SK-N-MC (cell line): ENCODE measurements around the gene SYS1.

ENCODE experiments used
- DNase-seq: peaks from one replicate; pipeline ENCODE4 v3.0.0-alpha.2; 2011; ENCODE audit warnings: low read depth, low spot score
- H3K27ac ChIP-seq: fragments of 200-600 bp; sonication (generic); 2 replicates; pipeline ENCODE4 v1.5.1; 2016; ENCODE audit warnings: mixed run types
- H3K36me3 ChIP-seq: fragments of 200-600 bp; sonication (generic); 2 replicates; pipeline ENCODE4 v1.6.1; 2017; ENCODE audit warnings: antibody characterized with exemption, low read length, mixed read lengths; ENCODE audit not compliant: insufficient read depth
- H3K4me3 ChIP-seq: fragments of 200-600 bp; sonication (generic); 2 replicates; pipeline ENCODE4 v1.5.1; 2016
- H3K9ac ChIP-seq: fragments of 200-600 bp; sonication (generic); 2 replicates; pipeline ENCODE4 v1.8.0; 2017; ENCODE audit warnings: mixed run types, mixed read lengths; ENCODE audit not compliant: insufficient read length
- H3K9me3 ChIP-seq: fragments of 200-600 bp; sonication (generic); 2 replicates; pipeline ENCODE4 v1.6.1; 2017; ENCODE audit warnings: low read depth, mild to moderate bottlenecking, antibody characterized with exemption, low read length, moderate library complexity, mixed read lengths
- EZH2 ChIP-seq: fragments of 200-600 bp; sonication (generic); IDR thresholded peaks from one replicate; pipeline ENCODE4 v1.6.1; 2017; ENCODE audit warnings: antibody characterized with exemption
- FOXP2 ChIP-seq: optimal IDR thresholded peaks from 2 replicates; pipeline ENCODE3; 2011; ENCODE audit warnings: mild to moderate bottlenecking, moderate library complexity; ENCODE audit not compliant: insufficient read depth; ENCODE audit errors: extremely low read length, control extremely low read depth
- POLR2AphosphoS5 ChIP-seq: IDR thresholded peaks from 2 replicates; pipeline ENCODE4 v1.6.1; 2012; ENCODE audit warnings: mild to moderate bottlenecking, low read depth, low read length, borderline replicate concordance

The SYS1 gene

DNA sequence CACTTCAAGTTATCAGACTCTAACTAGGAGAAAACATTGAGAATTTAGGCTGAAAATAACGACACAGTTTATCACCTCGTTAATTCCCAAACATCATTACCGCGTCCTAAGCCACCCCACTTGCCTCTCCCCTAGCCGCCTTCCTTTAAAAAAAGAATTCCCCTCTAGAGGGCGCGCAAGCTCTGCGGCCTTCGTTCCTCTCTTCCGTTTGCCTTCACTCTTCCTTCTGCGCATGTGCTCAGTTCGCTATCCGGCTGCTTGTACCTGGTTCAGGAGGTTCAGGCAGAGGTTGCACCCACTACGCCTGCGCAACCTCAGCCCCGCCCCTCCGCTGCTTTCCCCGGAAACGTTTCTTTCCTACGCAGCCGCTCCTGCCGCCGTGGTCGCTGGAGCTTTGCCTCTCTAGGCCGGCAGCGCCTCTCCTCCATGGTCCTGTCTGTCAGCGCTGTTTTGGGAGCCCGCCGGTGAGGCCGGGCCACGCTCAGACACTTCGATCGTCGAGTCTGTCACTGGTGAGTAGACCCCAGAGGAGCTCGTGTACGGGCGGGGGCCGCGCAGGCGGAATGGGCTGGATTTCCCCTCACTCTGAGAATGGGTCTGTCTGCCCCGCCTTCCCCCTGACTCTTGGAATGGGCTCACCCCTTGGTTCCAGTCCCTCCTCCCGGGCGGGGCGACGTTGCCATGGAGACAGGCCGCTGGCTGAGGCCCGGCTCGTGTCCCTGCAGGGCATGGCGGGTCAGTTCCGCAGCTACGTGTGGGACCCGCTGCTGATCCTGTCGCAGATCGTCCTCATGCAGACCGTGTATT lies at the start of gene SYS1:
SYS1 (plus strand) TSS at position 353 of the 807 bp plus-strand sequence; CDS start at position 729, 376 bp downstream.
- peak within 1 kb of the TSS; percentile 93 for H3K9ac ChIP-seq
- H3K9me3 ChIP-seq: no peaks in the 10 kb centered on the region
- peak; percentile 96 for DNase-seq
- H3K4me3 ChIP-seq: peak within 1 kb of the TSS; percentile 100
- TF ChIP-seq POLR2AphosphoS5 (peak; percentile 94; the same call in 1 of the 2 replicates), EZH2 (no peak)
- H3K36me3 ChIP-seq: peaks cover 13% of the 10 kb centered on the region; the same call in 1 of the 2 replicates
- H3K27ac ChIP-seq: peak within 1 kb of the TSS; percentile 90

DNA sequence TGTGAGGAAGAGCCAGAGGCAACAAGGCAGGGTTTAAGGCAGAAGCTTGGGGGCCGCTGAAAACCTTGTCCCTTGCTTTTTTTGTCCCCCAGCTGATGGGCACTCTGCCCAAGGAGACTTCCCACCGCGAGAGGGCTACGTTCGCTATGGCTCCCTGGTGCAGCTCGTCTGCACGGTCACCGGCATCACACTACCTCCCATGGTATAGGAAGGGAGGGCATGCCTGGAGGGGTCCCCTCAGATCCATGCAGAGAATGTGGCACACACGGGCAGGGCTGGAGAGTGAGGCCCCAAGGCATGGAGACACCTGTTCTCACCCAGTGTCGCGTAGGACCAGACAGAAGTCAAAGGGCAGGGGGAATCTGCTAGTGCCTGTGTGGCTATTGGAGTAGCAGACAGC lies 49.0 kb upstream of the SYS1 start:
- Histone ChIP-seq H3K9me3 (no peaks in the 10 kb centered on the region), H3K4me3 (no peak overlapping the region), H3K27ac (no peak overlapping the region), H3K9ac (no peak overlapping the region), H3K36me3 (no peaks in the 10 kb centered on the region)
- TF ChIP-seq EZH2 (no peak), POLR2AphosphoS5 (no peak), FOXP2 (no peak)
- no peak for DNase-seq

- no peak for TF ChIP-seq POLR2AphosphoS5
- no peak for TF ChIP-seq FOXP2
- TF ChIP-seq EZH2: no peak
- no peaks in the 10 kb centered on the region for H3K9me3 ChIP-seq
- no peaks in the 10 kb centered on the region for H3K36me3 ChIP-seq
- H3K27ac ChIP-seq: no peak overlapping the region
- no peak overlapping the region for H3K9ac ChIP-seq
- no peak for DNase-seq
- H3K4me3 ChIP-seq: no peak overlapping the region
Measured at GRCh38 chr20:45315672-45316071, 47.3 kb upstream of the SYS1 start.

GRCh38 chr20:45316150-45317080 lies 46.5 kb upstream of the SYS1 start:
- no peak for DNase-seq
- TF ChIP-seq POLR2AphosphoS5: no peak
- no peak for TF ChIP-seq FOXP2
- TF ChIP-seq EZH2: no peak
- H3K4me3 ChIP-seq: no peak overlapping the region

DNA sequence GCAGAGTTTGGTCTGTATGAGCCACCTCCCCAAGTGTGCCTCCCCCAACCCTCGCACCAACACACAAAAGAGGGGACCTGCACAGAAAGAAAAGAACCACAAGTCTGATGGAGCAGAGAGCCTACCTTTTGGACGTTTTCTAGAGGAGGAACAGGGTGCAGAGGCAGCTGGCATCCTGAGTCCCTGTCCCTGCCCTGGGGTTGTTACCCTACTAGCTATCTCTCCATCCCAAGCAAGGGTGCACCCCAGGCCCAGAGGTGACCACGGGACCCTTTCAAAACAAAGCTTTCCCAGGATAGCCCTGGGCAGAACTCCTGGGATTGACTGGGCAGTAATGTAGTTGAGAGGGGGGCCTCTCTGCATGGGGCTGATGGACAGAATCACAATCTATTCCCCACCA lies 45.1 kb upstream of the SYS1 start:
- TF ChIP-seq FOXP2 (no peak), EZH2 (no peak), POLR2AphosphoS5 (no peak)

More at GRCh38 chr20:45316150-45317080, 46.5 kb upstream of the SYS1 start:
- H3K9me3 ChIP-seq: no peaks in the 10 kb centered on the region
- no peak overlapping the region for H3K27ac ChIP-seq
- no peak overlapping the region for H3K9ac ChIP-seq
- H3K36me3 ChIP-seq: no peaks in the 10 kb centered on the region

GRCh38 chr20:45318386-45318939 lies 44.5 kb upstream of the SYS1 start:
- Histone ChIP-seq H3K9ac (peak overlapping the region; percentile 53), H3K36me3 (no peaks in the 10 kb centered on the region), H3K9me3 (no peaks in the 10 kb centered on the region), H3K27ac (peak overlapping the region; percentile 97), H3K4me3 (peak overlapping the region; percentile 60)
- DNase-seq: no peak
- no peak for TF ChIP-seq POLR2AphosphoS5
- TF ChIP-seq EZH2: no peak
- no peak for TF ChIP-seq FOXP2

More for the DNA sequence above, 45.1 kb upstream of the SYS1 start:
- no peak overlapping the region for H3K27ac ChIP-seq
- H3K9me3 ChIP-seq: no peaks in the 10 kb centered on the region
- no peak overlapping the region for H3K9ac ChIP-seq
- H3K4me3 ChIP-seq: no peak overlapping the region; the same call in 1 of the 2 replicates
- DNase-seq: no peak
- no peaks in the 10 kb centered on the region for H3K36me3 ChIP-seq

DNA sequence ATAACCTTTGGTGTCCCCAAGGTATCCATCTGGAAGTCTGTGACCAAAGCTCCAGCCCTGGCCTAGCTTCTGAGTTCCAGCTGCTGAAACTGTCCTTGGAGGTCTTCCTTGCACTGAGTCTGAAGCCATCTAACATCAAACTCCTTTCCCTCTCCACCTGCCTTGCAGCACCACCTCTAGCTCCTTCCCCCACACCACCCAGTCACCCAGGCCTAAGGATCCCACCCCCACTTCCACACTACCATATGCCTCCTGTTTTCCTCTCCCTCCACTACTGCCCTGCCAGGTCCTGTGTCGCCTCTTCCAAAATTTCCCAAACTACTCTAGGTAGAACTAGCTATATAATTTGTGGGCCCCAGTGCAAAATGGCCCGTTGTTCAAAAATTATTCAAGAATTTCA lies 44.0 kb upstream of the SYS1 start:
- Histone ChIP-seq H3K9me3 (no peaks in the 10 kb centered on the region), H3K9ac (peak overlapping the region; percentile 53), H3K4me3 (peak overlapping the region; percentile 60), H3K36me3 (no peaks in the 10 kb centered on the region), H3K27ac (peak overlapping the region; percentile 97)
- no peak for TF ChIP-seq EZH2
- TF ChIP-seq FOXP2: no peak
- no peak for TF ChIP-seq POLR2AphosphoS5
- no peak for DNase-seq

DNA sequence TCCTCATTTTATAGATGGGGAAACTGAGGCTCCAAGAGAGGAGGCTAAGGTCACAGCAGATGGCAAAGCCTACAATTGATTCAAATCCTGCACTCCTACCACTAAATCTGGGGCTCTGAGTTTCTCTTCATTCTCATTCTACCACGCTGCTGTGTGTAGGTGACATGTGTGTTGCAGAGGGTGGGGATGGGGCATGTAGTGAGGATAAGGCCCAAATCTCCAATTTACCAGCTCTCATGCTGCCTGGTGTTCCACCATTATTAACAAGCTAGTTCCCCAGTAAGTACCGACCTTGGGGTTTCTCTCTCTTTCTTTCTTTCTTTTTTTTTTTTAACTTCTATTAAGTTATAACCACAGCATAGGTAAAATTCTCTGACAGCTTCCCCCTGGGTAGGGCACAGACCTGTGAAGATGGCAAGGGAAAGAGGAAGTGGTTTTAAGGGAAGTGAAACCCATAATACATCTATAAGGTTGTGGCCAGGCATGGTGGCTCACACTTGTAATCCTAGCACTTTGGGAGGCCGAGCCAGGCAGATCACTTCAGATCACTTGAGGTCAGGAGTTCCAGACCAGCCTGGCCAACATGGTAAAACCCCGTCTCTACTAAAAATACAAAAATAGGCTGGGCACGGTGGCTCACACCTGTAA lies 41.9 kb upstream of the SYS1 start:
- H3K9ac ChIP-seq: no peak overlapping the region
- no peaks in the 10 kb centered on the region for H3K9me3 ChIP-seq
- H3K4me3 ChIP-seq: no peak overlapping the region
- no peak overlapping the region for H3K27ac ChIP-seq
- H3K36me3 ChIP-seq: no peaks in the 10 kb centered on the region
- no peak for DNase-seq
- no peak for TF ChIP-seq EZH2
- no peak for TF ChIP-seq POLR2AphosphoS5
- TF ChIP-seq FOXP2: no peak
